ENCODE measurements around the gene CORO2B. TPM values are rescaled to one million over a fixed set of nuclear protein-coding genes. Genes with fewer than 3 reads are reported as not detected.

Gene CORO2B
- polyA plus RNA-seq, 3 donors from 2014 or later = not detected

DNA sequence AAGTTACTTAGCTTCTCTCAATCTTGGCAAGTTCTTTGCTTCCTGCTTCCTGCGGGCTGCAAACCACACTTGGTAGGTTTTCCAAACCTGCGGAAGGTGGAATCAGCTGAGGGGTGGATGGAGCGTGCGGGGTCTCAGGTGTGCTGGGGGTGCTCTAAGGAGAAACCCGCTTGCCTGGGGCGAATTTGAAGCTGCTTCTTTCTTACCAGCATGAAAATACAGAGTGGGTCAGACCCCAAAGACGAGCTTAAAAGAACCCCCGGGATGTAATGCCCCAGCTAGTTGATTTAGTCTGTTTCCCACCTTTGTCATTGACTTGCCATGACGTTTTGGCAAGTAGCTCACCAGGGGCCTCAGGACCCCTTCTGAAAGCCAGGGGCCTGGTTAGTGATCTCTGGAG is 28.8 kb upstream of the CORO2B start:
- H3K4me1 Mint-ChIP-seq = no peaks in the 10 kb centered on the region
- H3K27me3 Mint-ChIP-seq (ENCODE audit: low read depth in 3 of 3) = peaks cover 3 to 4% (median 3%) of the 10 kb centered on the region in 3 donors
- H3K4me3 Mint-ChIP-seq = no peak overlapping the region
- no peaks in the 10 kb centered on the region for H3K36me3 Mint-ChIP-seq
- DNase-seq = no peak
- H3K9me3 Mint-ChIP-seq = no peaks in the 10 kb centered on the region
- H3K27ac Mint-ChIP-seq = no peak overlapping the region

DNA sequence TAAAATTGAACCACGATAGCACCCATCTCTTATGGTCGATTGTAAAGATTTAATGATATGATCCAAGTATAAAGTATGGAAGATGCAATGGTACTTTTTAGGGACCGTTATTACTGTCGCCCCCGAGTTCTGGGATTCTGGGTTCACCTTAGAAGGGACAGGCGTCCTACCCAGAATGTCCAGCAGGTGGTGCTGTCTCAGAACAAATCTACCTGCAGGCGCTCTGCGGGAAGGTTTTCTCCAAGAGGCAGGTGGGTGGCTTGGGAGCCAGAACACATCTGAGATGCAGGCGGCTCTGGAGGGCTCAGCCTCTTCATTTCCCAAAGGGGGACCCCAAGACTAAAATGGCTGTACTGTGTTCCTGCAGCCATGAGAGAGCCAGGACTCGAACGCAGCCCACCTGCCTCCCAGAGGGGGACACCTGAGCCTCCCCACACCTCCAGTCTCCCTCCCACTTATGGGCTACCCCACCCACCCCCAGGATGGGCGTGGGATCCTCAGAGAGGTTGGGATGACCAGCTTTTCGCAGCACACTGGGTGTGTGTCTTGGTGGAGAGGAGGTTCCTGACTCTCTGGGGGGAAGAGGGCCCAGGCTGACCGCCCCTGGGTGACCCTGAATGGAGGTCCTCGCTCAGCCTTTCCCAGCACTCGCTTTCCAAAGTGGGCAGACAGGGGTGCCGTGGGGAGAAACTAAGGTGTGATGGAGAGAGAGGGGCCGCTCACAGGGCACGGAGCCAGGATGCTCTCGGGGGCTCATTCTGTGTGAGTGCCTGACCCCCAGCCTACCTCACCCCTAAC is 28.1 kb upstream of the CORO2B start:
- Mint-ChIP-seq H3K27ac (no peak overlapping the region), H3K9me3 (no peaks in the 10 kb centered on the region), H3K36me3 (no peaks in the 10 kb centered on the region), H3K4me3 (no peak overlapping the region), H3K27me3 (ENCODE audit: low read depth in 3 of 3) (peaks cover 1 to 4% (median 3%) of the 10 kb centered on the region in 3 donors), H3K4me1 (no peaks in the 10 kb centered on the region)
- DNase-seq = peak; percentile 42 to 44 (median 44)

DNA sequence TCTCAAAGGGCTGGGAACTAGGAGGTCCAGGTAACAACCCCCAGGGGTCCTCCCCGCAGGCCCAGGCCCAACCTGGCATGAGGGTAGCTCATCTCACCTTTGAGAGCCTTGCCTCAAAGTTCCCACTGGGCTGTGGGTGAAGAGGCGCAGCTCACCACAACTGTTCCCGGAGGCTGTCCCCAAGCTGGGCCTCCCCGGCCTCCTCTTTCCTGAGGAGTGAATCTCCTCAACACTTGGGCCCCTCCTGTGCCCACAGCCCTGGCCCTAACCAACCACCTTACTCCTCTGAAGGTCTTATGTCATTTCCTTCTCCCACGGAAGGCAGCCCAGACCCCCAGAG is 27.5 kb upstream of the CORO2B start:
- Mint-ChIP-seq H3K9me3 (no peaks in the 10 kb centered on the region), H3K27me3 (ENCODE audit: low read depth in 3 of 3) (peaks cover 1 to 5% (median 4%) of the 10 kb centered on the region in 3 donors), H3K4me1 (no peaks in the 10 kb centered on the region), H3K36me3 (no peaks in the 10 kb centered on the region), H3K4me3 (no peak overlapping the region), H3K27ac (no peak overlapping the region)
- no peak for DNase-seq

DNA sequence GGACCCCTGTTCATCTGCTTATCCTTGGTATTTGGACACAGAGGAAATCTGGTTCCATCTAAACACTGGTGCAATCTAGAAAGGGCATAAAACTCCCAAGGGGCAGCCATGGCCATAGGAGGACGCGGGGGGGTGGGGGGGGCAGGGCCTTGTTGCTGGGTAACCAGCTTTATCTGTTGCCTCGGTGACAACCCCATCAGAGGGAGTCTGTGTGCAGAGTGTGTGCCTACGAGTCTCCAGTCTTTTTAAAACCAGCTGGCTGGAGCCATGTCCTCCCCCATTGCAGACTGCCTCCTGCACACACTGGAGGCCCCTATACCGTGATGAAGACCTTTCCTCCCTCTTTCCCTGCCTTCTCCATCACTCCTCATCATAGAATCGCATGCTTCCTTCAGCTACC is 26.4 kb upstream of the CORO2B start:
- Mint-ChIP-seq H3K9me3 (no peaks in the 10 kb centered on the region), H3K4me3 (no peak overlapping the region), H3K4me1 (no peaks in the 10 kb centered on the region), H3K27me3 (ENCODE audit: low read depth in 3 of 3) (peaks cover 1 to 9% (median 4%) of the 10 kb centered on the region in 3 donors), H3K36me3 (no peaks in the 10 kb centered on the region), H3K27ac (peak overlapping the region in 1 of 6 donors; percentile 37)
- no peak for DNase-seq

GRCh38 chr15:68552773-68553172 is 26.0 kb upstream of the CORO2B start:
- Mint-ChIP-seq H3K27ac (peak overlapping the region in 1 of 6 donors; percentile 37), H3K27me3 (ENCODE audit: low read depth in 3 of 3) (peaks cover 1 to 9% (median 3%) of the 10 kb centered on the region in 3 donors), H3K4me3 (no peak overlapping the region), H3K36me3 (no peaks in the 10 kb centered on the region), H3K4me1 (no peaks in the 10 kb centered on the region), H3K9me3 (peaks cover 0 to 2% (median 0%) of the 10 kb centered on the region in 6 donors)
- DNase-seq = no peak

GRCh38 chr15:68553314-68553993 is 25.3 kb upstream of the CORO2B start:
- peaks cover 0 to under 1% of the 10 kb centered on the region in 2 donors for H3K4me1 Mint-ChIP-seq

DNA sequence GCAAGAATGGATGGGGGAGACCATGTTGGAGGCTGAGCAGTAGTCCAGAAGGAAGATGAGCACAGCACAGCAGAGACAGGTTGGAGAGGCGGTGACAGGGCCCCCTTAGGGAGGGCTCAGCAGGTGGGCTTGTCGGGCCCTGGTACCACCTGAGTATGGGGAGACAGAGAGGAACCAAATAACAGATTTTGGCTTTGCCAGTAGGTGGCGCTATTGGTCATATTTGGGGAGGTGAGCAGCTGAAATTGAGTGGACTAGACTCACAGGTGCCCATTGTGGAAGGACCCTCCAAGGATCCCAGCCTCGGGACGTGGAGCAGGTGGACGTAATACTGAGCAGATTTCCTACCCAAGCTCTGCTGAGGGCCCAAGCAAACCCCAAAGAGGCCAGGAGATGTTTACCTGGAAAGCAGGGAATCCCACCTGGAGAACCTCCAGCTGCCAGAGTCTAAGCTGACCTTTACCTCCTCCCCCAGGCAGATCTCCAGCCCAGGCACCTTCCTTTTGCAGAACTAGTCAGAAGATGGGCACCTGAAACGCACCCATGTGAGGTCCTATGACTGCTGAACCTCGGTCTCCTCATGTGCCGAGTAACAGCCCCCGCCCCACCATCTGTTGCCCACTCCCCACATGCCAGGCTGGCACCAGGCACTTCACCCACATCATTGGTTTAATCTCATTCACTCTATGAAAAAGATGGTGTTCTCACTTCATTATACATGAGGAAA is 24.6 kb upstream of the CORO2B start:
- H3K36me3 Mint-ChIP-seq = no peaks in the 10 kb centered on the region
- H3K9me3 Mint-ChIP-seq = peaks cover 0 to 3% (median 0%) of the 10 kb centered on the region in 6 donors
- H3K4me3 Mint-ChIP-seq = no peak overlapping the region
- DNase-seq = peak; percentile 26 to 31 (median 31)
- peaks cover 6 to 7% of the 10 kb centered on the region in 2 donors for H3K4me1 Mint-ChIP-seq
- peaks cover 8 to 10% (median 9%) of the 10 kb centered on the region in 3 donors for H3K27me3 Mint-ChIP-seq (ENCODE audit: low read depth in 3 of 3)
- H3K27ac Mint-ChIP-seq = no peak overlapping the region

More at GRCh38 chr15:68553314-68553993, 25.3 kb upstream of the CORO2B start:
- H3K27me3 Mint-ChIP-seq (ENCODE audit: low read depth in 3 of 3) = peaks cover 1 to 9% (median 4%) of the 10 kb centered on the region in 3 donors
- peaks cover 0 to 3% (median 0%) of the 10 kb centered on the region in 6 donors for H3K9me3 Mint-ChIP-seq
- no peak for DNase-seq
- H3K4me3 Mint-ChIP-seq = no peak overlapping the region
- H3K36me3 Mint-ChIP-seq = no peaks in the 10 kb centered on the region
- no peak overlapping the region for H3K27ac Mint-ChIP-seq

DNA sequence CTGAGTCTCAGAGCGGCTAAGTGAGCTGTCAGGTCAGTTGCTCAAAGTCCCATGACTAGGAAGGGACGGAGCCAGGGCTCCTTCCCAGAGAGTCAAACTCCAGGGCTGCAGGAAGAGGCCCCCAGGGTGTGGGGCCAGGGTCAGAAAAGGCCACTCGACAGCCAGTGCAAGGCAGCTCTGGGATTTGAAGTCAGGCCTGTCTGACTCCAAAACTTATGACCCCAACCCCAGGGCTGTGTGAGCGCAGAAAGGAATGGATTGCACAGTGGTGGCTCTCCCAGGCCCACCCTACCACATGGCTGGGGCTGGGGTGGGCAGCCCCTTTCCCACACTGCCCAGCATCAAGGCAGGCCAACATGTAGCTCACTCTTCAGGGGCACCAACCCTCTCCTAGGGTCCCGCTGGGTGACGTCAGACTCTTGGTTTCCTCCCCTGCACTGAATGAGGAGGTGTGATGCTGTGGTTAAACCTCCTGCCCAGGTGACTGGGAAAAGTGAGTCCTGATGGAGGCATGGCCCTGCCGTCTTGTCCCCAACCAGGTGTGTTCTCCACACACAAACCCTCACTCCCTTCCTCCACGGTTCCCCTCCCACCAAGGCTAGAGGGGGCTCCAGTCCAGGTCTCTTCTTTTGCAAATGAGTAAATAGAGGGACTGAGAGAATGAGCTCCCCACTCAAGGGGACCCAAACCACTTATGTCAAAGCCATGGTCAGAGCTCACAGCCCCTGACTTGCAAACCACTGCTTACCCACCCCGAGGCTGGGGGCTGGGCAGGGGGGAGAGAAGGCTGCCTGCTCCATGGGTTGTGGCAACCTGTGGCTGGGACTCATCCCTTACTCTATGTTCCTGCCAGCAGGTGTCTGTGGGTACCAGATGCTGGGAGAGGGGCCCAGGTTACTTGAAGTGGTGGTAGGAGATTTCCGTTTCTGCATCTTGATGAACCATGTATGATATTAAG is 23.8 kb upstream of the CORO2B start:
- DNase-seq = no peak
- Mint-ChIP-seq H3K4me1 (peaks cover 15% of the 10 kb centered on the region in 2 donors), H3K27me3 (ENCODE audit: low read depth in 3 of 3) (peaks cover 9 to 10% (median 9%) of the 10 kb centered on the region in 3 donors), H3K4me3 (no peak overlapping the region), H3K36me3 (no peaks in the 10 kb centered on the region), H3K9me3 (peaks cover 0 to 3% (median 0%) of the 10 kb centered on the region in 6 donors), H3K27ac (no peak overlapping the region)

DNA sequence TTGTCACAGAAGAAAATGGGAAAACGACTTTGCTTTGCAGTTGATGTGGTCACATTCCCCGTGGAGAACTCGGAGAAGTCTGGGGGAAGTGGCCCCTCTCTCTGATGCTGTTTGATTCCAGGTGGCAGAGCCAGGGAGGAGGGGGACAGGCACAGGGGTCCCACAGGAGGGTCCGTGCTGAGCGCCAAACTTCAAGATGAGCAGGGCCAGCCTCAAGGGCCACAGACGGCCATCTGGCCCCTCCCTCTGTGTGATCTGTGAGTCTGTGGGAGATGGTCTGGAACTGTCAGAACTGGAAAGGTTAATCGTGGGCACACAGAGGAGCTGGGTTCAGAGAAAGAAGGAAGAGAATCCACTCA is 23.1 kb upstream of the CORO2B start:
- H3K27ac Mint-ChIP-seq = no peak overlapping the region
- H3K9me3 Mint-ChIP-seq = peaks cover 0 to 3% (median 0%) of the 10 kb centered on the region in 6 donors
- peaks cover 9 to 12% (median 11%) of the 10 kb centered on the region in 3 donors for H3K27me3 Mint-ChIP-seq (ENCODE audit: low read depth in 3 of 3)
- no peak for DNase-seq
- peaks cover 15 to 22% of the 10 kb centered on the region in 2 donors for H3K4me1 Mint-ChIP-seq
- H3K36me3 Mint-ChIP-seq = peaks cover 0 to 3% (median 0%) of the 10 kb centered on the region in 3 donors
- H3K4me3 Mint-ChIP-seq = no peak overlapping the region

DNA sequence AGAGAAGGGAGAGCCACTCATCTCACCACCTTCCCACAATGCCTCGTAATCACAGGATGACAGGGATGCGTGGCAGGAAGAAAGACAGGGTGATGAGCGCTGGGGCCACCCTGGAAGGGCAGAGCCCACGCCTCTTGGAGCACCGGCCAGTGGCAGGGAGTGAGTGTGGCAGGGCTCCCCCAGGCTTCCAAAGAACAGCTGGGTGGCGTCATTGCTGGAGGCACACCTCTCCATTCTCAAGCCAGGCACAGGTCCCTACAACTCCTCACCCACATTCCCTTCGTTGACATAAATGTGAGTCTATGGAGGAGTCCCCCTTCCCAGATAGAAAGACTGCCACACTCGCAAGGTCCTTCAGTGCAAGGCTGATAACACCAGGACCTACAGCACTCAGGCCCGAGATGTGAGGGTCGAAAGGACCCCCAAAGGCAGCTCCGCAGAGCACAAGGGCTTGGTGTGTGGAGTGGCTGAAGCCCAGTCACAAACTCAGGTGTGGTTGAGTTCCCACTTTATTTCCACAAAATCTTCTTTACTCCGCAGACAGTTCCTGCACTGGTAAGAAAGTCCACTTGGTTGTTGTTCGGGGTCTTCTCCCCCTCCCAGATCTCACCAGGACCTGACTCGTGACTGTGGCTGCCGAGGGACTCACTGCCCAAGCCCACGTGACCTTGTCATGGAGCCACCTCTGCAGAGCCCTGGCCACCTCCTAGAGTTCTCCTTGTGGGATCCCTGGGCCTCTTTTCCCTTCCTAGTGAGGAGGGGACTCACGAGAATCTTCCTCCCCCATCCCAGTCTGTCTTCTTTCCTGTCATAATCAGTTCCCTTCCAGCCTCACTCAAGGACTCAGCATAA is 22.4 kb upstream of the CORO2B start:
- H3K27ac Mint-ChIP-seq = no peak overlapping the region
- H3K36me3 Mint-ChIP-seq = peaks cover 0 to 4% (median 0%) of the 10 kb centered on the region in 3 donors
- H3K4me1 Mint-ChIP-seq = peaks cover 15 to 24% of the 10 kb centered on the region in 2 donors
- peaks cover 9 to 13% (median 11%) of the 10 kb centered on the region in 3 donors for H3K27me3 Mint-ChIP-seq (ENCODE audit: low read depth in 3 of 3)
- peaks cover 0 to 3% (median 0%) of the 10 kb centered on the region in 6 donors for H3K9me3 Mint-ChIP-seq
- no peak overlapping the region for H3K4me3 Mint-ChIP-seq
- no peak for DNase-seq

DNA sequence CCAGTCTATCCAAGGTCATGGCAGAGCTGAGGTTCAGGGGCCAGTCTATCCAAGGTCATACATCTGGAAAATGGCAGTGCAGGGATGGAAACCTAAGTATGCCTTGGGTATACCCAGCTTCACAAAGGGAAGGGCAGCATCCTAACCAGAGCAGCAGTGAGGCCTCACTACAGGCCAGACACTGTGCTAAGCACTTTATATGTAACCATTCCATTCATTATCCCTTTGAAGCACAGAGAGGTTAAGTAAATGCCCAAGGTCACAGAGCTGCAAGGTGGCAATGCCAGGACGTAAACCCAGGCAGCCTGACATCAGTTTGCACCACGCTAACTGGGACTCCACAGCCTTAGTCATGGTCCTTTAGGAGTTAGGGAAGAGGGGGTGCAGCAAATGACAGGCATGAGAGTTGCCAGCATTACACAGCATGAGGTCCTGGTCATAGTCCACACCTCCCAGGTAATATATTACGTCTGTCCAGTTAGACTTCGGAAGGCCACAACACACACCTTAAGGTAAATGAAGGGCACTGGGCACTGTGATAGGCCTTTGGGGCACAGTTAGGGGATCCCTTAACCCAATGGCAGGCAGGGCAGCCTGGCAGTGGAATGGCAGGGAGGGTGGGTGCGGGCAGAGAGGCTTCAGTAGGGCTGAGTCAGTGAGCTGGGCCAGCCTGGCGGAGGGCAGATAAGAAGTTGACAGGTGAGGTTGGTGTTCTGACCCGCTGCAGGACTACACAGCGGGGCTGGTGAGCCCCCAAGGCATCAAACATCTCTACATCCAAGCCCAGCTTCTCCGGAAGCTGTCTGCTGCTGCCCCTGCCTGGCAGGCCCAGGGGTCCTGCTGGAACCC is 21.1 kb upstream of the CORO2B start:
- Mint-ChIP-seq H3K4me3 (no peak overlapping the region), H3K36me3 (peaks cover 0 to 4% (median 0%) of the 10 kb centered on the region in 3 donors), H3K4me1 (peaks cover 15 to 24% of the 10 kb centered on the region in 2 donors), H3K27ac (no peak overlapping the region), H3K27me3 (ENCODE audit: low read depth in 3 of 3) (peaks cover 11 to 13% (median 12%) of the 10 kb centered on the region in 3 donors), H3K9me3 (peaks cover 0 to 3% (median 0%) of the 10 kb centered on the region in 6 donors)
- no peak for DNase-seq

Measured in immature natural killer cell (primary cell).